ENCODE data around the gene FUOM. TPM values are rescaled to one million over a fixed set of nuclear protein-coding genes. Genes with fewer than 3 reads are reported as not detected.

Gene FUOM, protein sequence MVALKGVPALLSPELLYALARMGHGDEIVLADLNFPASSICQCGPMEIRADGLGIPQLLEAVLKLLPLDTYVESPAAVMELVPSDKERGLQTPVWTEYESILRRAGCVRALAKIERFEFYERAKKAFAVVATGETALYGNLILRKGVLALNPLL
- 24.8 and 26.5 TPM in 2 replicates for total RNA-seq

GRCh38 chr10:133357285-133358161, at the start of gene FUOM:
Gene FUOM, minus strand, starts transcription at chr10:133358019. Its CDS starts 12 bp downstream, at chr10:133358007.

DNA sequence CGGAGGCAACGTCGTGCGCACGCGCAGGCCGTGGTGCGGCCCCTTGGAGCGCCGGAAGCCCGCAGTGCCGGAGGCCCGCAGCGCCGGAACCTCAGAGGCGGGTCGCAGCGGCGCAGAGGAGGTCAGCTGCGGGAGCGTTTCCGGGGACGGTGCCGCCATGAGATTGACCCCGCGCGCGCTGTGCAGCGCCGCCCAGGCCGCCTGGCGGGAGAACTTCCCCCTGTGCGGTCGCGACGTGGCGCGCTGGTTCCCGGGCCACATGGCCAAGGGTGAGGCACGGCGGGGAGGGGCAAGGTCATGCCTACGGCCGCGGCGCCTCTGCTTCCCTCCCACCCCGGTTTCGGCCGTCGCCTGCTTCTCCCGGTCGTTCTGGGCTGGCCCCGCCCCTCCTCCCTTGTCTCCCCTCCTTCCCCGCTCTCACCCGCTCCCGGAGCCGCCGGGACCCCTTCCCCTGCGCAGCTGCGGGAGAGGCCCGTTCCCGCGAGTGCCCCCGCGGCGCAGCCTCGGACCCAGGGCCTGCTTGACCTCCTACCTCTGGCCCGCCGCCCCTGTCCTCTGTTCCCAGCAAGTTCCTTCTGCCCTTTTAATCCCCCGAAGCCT, 36.3 kb upstream of the FUOM start, which contains the start of gene MTG1:
TSS of gene MTG1 (plus strand) at position 94 of the 600 bp plus-strand sequence. CDS start at position 158, 64 bp downstream.

GRCh38 chr10:133379152-133379800, 21.5 kb upstream of the FUOM start, which contains the start of gene PAOX:
Gene PAOX, plus strand, starts transcription at chr10:133379262. Its CDS starts 55 bp downstream, at chr10:133379317.

DNA sequence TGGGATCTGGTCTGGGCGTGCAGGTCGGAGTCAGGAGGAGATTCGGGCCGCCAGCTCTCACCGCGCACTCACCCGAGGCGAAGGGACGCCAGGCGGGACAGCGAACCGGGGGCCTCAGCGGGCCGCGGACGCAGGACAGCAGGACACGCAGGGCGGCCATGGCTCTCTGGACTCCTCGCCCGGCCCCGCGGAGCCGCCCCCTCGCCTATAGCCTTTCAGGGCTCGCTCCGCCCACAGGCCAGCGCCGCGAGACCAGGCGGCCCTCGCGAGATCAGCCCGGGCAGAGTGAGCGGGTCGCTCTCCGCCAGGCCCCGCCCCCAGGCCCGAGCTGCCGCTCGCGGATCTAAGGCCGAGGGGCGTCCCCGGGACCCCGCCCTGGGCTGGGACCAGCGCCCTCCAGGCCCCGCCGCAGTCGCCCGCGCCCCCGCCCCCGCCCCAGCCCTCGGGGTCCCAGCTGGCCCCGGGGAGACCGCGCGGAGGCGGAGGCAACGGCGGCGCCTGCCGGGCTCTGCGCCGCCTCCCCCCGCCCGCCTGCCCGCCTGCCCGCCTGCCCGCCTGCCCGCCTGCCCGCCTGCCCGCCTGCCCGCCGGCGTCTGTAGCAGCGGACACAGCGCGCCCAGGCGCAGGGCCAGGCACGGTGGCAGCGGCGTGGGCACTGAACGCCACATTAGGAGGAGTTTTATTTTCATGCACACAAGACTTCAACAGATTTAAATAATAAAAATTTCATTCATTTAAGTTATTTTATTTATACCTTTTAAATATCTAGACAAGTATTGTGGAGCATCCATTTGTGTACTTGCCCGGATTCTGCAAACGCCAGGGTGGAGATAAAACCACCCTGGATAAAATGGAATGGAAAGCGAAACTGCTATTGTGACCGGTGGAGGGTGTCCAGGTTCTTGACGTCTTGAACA, 15.6 kb upstream of the FUOM start, which contains the start of gene ECHS1:
TSS of gene ECHS1 (minus strand) at position 181 of the 917 bp plus-strand sequence. CDS start at position 160, 21 bp downstream.

DNA sequence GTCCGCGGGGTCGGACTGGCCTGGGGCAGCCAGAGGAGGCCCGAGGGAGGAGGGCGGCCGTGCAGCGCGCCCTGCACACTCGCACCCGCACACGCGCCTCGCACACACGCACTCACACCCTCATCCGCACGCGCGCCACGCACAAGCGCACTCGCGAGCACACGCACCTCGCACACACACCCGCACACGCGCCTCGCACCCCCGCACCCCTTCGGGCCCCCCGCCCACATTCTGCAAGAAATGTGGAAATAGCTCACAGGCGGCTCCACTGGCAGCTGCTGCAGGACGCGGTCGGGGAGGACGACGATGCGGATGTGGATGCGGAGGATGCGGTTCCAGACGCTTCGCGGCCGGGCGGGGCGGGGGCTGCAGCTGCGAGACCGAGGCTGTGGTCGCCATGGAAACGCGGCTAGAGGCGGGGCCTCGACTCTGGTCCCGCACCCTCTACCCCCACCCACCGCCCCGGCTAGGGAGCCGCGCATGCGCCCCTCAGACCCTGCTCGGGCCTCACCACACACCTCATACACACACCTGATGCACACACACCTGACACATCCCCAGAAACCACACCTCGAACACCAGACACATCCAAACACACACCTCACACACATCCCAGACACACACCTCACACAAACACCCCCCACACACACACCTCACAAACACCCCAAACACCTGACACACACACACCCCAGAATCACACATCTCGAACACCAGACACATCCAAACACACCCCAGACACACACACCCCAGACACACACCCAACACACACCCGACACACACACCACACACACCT, 21.0 kb downstream of the FUOM start, which contains the start of gene CALY:
TSS of gene CALY (minus strand) at position 320 of the 793 bp plus-strand sequence. CDS start 7,907 bp downstream, outside the sequence.

DNA sequence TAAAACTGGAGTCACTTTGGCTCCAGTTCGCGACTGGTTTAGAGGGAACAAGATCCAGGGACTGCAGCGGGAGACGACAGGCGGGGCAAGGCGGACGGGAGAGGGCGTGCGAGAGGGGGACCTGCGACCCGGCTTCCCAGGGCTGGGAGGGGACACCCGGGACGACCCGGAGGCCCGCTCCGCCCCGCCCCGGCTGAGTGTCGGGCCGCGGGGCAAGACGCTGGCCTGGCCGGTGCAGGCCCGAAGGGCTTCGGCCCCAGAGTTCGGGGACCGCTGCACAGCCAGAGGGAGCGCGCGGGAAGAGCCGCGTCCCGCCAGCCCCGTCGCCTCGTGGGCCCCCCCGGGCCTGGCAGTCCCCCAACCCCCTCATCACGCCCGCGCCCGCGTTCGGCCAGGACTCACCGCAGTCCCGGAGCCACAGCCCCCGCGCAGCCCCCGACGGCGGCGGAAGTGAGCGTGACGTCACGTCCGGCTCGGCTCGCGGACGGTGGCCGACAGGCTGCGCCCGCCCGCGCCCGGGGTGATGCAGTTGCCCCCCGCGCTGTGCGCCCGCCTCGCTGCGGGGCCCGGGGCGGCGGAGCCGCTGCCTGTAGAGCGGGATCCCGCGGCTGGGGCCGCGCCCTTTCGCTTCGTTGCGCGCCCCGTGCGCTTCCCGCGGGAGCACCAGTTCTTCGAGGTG, 49.3 kb downstream of the FUOM start, which contains the start of the genes TUBGCP2 and ZNF511:
TSS of gene TUBGCP2 (minus strand) at position 452 of the 679 bp plus-strand sequence. CDS start 5,931 bp downstream, outside the sequence.
TSS of gene ZNF511 (plus strand) at position 494 of the 679 bp plus-strand sequence. CDS start at position 524, 30 bp downstream.

Other genes with a start within 250 kb of the FUOM start
- 0.73 and 2.3 TPM in 2 replicates for gene KNDC1, start 197.8 kb downstream of the FUOM start, total RNA-seq
- not detected in 2 replicates for gene UTF1, start 127.8 kb downstream of the FUOM start, total RNA-seq
- under 0.01 TPM in 1 of 2 replicates, not detected in the other for gene VENTX, start 120.2 kb downstream of the FUOM start, total RNA-seq
- 1.2 and 2.9 TPM in 2 replicates for gene ADAM8, start 81.2 kb downstream of the FUOM start, total RNA-seq
- gene TUBGCP2, start 49.1 kb downstream of the FUOM start, total RNA-seq: 58.9 and 79.1 TPM in 2 replicates
- gene ZNF511, start 49.1 kb downstream of the FUOM start, total RNA-seq: 23.7 and 29.3 TPM in 2 replicates
- 0.33 TPM in 1 of 2 replicates, not detected in the other for gene CALY, start 21.1 kb downstream of the FUOM start, total RNA-seq
- gene PRAP1, start 10.6 kb downstream of the FUOM start, total RNA-seq: not detected in 2 replicates
- gene ECHS1, start 15.3 kb upstream of the FUOM start, total RNA-seq: 94.0 and 109 TPM in 2 replicates
- 9.6 and 12.1 TPM in 2 replicates for gene PAOX, start 21.2 kb upstream of the FUOM start, total RNA-seq
- 21.5 and 33.5 TPM in 2 replicates for gene MTG1, start 36.1 kb upstream of the FUOM start, total RNA-seq
- gene SPRN, start 66.6 kb upstream of the FUOM start, total RNA-seq: 0.87 and 3.1 TPM in 2 replicates
- 3.0 and 3.9 TPM in 2 replicates for gene SCART1, start 95.9 kb upstream of the FUOM start, total RNA-seq
- 0.33 and 0.44 TPM in 2 replicates for gene CYP2E1, start 169.3 kb upstream of the FUOM start, total RNA-seq
- 0.33 TPM in 1 of 2 replicates, not detected in the other for gene SYCE1, start 207.6 kb upstream of the FUOM start, total RNA-seq

All from smooth muscle cell of trachea (primary cell).